GM18499 (cell line): ENCODE data around the gene CHID1.

Experiments
- ATAC-seq: cut with Tn5 transposase; IDR thresholded peaks from one replicate; pipeline ENCODE4 v1.9.1; 2021; ENCODE audit warnings: moderate number of reproducible peaks; ENCODE audit not compliant: insufficient read depth, unreplicated experiment

CHID1 gene

GRCh38 chr11:853682-854448, 56.7 kb downstream of the CHID1 start:
- ATAC-seq, result no peak

- ATAC-seq, result no peak
Observed at GRCh38 chr11:852762-853161, 57.8 kb downstream of the CHID1 start.

- no peak for ATAC-seq
Observed at GRCh38 chr11:850775-851763, 59.5 kb downstream of the CHID1 start.

GRCh38 chr11:849951-850774, 60.4 kb downstream of the CHID1 start:
- no peak for ATAC-seq

GRCh38 chr11:849104-849824, 61.3 kb downstream of the CHID1 start:
- no peak for ATAC-seq

- ATAC-seq, result no peak
Observed at GRCh38 chr11:848380-848931, 62.2 kb downstream of the CHID1 start.

GRCh38 chr11:847876-848275, 62.7 kb downstream of the CHID1 start:
- ATAC-seq, result no peak

GRCh38 chr11:846496-847098, 64.0 kb downstream of the CHID1 start:
- ATAC-seq, result no peak

- ATAC-seq, result no peak
Observed at GRCh38 chr11:845872-846495, 64.6 kb downstream of the CHID1 start.

GRCh38 chr11:844693-845644, 65.6 kb downstream of the CHID1 start:
- ATAC-seq, result no peak

- ATAC-seq, result no peak
Observed at GRCh38 chr11:843818-844692, 66.6 kb downstream of the CHID1 start.

- ATAC-seq, result no peak
Observed at GRCh38 chr11:843086-843734, 67.4 kb downstream of the CHID1 start.

GRCh38 chr11:842370-843002, 68.1 kb downstream of the CHID1 start, which contains the start of the genes POLR2L and TSPAN4:
Gene POLR2L (minus strand): TSS chr11:842529. CDS start chr11:842508, 21 bp downstream.
Gene TSPAN4 (plus strand): TSS chr11:842852. CDS start chr11:850305, 7,453 bp downstream.
- ATAC-seq, result no peak

- ATAC-seq, result no peak
Observed at GRCh38 chr11:841981-842369, 68.6 kb downstream of the CHID1 start.

GRCh38 chr11:839875-840617, 70.6 kb downstream of the CHID1 start:
- no peak for ATAC-seq
